ENCODE data around the gene SLC26A11.
"Not testable (repeated sequence)": the region's sequence is repeated elsewhere in the genome, so short reads cannot be mapped to it uniquely, and the experiment has no call there.

SLC26A11 gene

DNA sequence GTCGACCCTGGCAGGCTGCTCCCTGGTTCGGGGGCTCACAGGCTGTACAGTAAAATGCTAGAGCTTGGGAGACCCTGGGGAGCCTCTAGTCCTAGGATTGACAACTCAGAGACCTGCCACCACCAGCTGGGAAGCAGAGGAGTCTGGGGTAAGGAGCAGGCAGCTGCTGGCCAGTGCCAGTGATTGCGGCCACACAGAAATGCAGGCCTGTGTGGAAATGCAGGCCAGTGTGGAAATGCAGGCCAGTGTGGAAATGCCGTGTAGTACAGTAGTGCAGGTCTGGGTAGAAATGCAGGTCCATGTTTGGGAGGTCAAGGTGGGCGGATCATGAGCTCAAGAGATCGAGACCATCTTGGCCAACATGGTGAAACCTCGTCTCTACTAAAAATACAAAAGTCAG, 23.6 kb upstream of the SLC26A11 start:
- no peak for DNase-seq

DNA sequence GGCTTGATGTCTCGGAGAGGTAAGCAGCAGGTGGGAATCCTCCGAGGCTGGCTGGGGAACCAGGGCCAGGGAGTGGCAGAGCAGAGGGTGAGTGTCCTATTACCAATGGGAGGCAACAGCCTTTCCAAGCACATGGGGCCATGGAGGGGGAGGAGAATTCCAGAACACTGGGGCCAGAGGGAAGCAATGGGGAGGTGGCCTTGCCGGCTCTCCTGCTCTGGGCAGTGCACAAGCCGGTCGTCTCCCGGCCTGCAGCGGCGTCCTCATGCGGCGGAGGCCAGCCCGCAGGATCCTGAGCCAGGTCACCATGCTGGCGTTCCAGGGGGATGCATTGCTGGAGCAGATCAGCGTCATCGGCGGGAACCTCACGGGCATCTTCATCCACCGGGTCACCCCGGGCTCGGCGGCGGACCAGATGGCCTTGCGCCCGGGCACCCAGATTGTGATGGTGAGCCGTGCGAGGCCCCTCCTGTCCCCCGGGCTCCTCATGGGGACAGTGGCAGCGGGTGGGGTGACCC, 22.0 kb upstream of the SLC26A11 start:
- DNase-seq: no peak

GRCh38 chr17:80199295-80199694, 20.9 kb upstream of the SLC26A11 start:
- not testable (repeated sequence) for DNase-seq

DNA sequence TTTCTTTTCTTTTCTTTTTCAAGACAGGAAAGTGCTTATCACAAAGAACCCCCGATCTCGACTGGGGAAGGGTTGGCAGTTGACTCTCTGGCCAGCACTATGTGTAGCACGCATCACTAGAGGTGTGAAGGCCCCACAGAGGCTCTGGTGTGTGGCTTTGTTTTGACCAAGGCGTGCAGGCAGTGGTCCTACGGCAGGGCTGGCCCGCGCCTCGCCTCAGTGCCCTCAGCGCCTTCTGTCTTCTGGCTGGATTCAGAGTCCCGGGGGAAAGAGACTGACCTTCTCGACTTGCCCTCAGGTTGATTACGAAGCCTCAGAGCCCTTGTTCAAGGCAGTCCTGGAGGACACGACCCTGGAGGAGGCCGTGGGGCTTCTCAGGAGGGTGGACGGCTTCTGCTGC, 18.8 kb upstream of the SLC26A11 start:
- DNase-seq: no peak

- DNase-seq: no peak
These were observed 18.0 kb upstream of the SLC26A11 start for GRCh38 chr17:80202197-80202596.

DNA sequence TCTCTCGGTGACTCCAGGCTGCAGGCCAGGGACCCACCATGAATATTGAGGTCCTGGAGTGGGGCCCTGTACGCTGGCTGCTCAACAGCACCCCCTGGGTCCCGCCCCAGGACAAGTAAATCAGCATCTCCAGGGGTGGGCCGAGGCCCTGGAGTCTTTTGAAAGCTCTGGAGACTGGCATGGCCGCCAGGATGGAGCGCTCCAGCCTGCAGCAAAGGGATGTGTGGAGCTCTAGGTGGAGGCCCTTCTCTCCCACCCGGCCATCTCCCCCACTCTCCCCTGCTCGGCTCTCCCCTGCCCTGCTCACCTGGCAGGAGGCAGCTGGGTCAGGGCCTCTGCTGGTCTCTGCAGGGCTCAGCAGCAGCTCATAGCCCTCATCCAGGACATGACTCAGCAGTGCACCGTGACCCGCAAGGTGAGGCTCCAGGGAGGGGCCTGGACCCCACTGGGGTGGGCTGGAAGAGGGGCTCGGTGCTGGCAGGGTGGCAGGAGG, 16.7 kb upstream of the SLC26A11 start:
- no peak for DNase-seq

- DNase-seq: no peak
These were observed 15.4 kb upstream of the SLC26A11 start for GRCh38 chr17:80204626-80205468.

- DNase-seq: no peak
These were observed 14.4 kb upstream of the SLC26A11 start for GRCh38 chr17:80205811-80206210.

GRCh38 chr17:80208050-80208449, 12.2 kb upstream of the SLC26A11 start:
- no peak for DNase-seq

GRCh38 chr17:80209765-80210164, 10.5 kb upstream of the SLC26A11 start:
- DNase-seq: no peak

DNA sequence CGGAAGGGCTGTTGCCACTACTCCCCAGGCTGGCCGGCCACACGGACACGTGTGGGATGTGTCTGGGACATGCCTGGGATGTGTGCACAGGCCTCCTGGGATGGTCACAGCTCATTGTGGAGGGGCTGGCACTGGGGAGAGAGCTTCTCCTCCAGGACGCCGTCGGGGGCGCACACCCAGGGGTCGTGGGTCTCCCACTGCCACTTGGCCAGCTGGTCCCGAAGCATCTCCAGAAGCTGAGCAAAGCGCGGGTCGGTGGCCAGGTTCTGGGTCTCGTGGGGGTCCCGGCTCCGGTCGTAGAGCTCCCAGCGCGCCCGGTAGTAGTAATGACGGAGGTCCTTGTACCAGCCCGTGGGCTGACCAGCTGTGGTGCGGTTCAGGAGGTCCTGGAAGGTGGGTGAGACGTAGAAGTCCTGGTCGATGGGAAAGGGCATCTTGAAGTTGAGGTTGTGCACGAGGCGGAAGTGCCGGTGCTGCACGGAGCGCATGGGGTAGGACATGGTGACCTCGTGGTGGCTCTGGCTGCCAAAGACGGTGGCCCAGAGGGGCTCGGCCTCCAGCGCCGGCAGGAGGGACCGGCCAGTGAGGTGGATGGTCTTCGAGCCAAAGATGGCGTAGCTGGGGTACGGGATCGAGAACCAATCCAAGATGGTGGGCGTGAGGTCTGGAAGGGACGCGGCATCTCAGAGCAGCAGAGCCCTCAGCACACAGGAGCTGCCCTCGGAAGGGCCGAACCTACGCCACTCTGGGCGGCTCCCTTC, 9.7 kb upstream of the SLC26A11 start:
- DNase-seq: no peak

GRCh38 chr17:80212109-80212508, 8.1 kb upstream of the SLC26A11 start:
- DNase-seq: no peak

DNA sequence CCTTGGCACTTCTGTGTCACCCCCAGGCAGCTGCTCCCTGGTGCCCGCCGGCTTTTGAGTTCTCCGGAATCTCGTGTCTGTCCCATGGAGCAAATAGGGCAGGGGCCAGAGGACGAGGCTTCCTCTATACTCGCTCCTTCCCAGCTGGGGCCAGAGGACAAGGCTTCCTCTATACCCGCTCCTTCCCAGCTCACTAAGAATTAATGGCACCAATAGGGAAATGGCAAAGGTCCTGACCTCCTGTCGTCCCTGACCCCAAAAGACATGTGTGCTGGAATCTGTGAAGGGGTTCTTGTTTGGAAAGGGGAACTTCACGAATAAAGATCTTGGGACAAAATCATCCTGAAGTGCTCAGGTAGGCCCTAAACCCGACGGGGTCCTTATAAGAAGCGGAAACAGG, 7.7 kb upstream of the SLC26A11 start:
- DNase-seq: no peak

DNA sequence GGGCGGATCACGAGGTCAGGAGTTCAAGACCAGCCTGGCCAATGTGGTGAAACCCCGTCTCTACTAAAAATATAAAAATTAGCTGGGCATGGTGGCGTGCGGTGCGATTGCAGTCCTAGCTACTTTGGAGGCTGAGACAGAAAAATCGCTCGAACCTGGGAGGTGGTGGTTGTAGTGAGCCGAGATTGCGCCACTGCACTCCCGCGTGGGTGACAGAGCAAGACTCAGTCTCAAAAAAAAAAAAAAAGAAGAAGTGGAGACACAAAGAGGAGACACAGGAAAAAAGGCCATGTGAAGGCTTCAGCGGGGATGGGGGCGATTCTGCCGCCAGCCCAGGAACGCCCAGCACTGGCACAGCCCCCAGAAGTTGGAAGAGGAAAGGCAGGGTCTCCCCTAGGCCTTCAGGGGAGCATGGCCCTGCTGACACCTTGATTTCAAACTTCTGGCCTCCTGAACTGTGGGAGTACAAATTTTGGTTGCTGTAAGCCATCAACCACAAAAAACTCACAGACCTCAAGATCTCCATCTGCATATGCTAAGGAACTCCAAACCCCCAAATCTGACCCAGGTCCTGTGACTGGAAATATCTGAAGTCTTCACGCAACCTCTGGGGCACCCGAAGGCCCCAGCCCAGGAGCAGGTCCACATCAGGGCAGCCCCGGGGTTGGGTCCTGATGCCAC, 7.1 kb upstream of the SLC26A11 start:
- no peak for DNase-seq

GRCh38 chr17:80213643-80213975, 6.6 kb upstream of the SLC26A11 start:
- DNase-seq: no peak

- DNase-seq: no peak
These were observed 6.0 kb upstream of the SLC26A11 start for GRCh38 chr17:80214012-80214877.

- DNase-seq: no peak
These were observed 5.4 kb upstream of the SLC26A11 start for GRCh38 chr17:80214878-80215210.

DNA sequence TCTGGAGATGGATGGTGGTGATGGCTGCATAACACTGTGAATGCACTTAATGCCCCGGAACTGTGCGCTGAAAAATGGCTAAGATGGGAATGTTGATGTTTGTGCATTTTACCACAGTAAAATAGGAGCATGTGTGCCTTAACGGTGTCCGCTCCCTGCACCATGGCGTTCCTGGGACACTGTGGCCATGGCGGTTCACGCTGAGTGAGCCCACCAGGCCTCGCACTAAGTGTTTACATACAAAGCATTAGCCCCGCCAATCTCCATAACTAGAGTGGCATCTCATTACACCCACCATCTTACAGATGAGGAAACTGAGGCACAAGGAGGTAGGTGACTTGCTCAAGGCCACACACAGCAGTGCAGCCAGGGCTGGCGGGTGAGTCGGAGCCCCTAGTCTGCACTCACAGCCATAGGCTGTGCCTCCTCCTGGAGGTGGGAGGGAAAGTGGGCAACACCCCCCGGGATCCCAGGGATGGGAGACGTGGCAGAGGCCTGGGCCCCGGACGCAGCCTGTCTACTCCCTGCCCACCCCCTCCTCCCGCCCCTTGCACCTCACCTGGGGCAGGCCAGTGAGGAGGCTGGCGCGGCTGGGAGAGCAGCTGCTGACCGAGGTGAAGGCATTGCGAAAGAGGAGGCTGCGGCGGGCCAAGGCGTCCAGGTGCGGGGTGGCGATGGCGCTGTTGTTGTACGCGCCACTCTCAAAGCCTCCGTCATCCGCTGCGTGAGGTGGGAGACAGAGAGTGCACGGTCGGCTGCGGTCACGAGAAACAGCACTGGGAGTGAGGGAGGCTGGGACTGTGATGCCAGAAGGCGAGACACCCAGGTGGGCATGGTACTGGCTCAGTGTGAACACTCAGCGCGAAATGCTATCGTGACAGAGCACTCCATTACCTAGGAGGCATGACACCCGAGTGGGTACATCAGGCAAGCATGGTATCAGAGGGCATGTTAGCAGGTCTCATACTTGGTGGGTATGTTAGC, 3.5 kb upstream of the SLC26A11 start:
- no peak for DNase-seq

- no peak for DNase-seq
These were observed 2.4 kb upstream of the SLC26A11 start for GRCh38 chr17:80217703-80218362.

- DNase-seq: no peak
These were observed 1.8 kb upstream of the SLC26A11 start for GRCh38 chr17:80218391-80218790.
